Measurements from ENCODE around the gene GALNT5.

GRCh38 chr2:157259386-157259785, 1.9 kb downstream of the GALNT5 start:
- TF ChIP-seq ZNF670 (tag by site-specific recombination; IDR thresholded peaks at IDR 0.05; ENCODE audit: low read depth) (no peak), ZNF837 (tag by site-specific recombination; IDR thresholded peaks at IDR 0.05) (no peak)
- TF ChIP-seq, protein P1, sequence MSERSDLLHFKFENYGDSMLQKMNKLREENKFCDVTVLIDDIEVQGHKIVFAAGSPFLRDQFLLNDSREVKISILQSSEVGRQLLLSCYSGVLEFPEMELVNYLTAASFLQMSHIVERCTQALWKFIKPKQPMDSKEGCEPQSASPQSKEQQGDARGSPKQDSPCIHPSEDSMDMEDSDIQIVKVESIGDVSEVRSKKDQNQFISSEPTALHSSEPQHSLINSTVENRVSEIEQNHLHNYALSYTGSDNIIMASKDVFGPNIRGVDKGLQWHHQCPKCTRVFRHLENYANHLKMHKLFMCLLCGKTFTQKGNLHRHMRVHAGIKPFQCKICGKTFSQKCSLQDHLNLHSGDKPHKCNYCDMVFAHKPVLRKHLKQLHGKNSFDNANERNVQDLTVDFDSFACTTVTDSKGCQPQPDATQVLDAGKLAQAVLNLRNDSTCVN (tag by site-specific recombination; optimal IDR thresholded peaks at IDR 0.05): no peak
- TF ChIP-seq, protein P2, sequence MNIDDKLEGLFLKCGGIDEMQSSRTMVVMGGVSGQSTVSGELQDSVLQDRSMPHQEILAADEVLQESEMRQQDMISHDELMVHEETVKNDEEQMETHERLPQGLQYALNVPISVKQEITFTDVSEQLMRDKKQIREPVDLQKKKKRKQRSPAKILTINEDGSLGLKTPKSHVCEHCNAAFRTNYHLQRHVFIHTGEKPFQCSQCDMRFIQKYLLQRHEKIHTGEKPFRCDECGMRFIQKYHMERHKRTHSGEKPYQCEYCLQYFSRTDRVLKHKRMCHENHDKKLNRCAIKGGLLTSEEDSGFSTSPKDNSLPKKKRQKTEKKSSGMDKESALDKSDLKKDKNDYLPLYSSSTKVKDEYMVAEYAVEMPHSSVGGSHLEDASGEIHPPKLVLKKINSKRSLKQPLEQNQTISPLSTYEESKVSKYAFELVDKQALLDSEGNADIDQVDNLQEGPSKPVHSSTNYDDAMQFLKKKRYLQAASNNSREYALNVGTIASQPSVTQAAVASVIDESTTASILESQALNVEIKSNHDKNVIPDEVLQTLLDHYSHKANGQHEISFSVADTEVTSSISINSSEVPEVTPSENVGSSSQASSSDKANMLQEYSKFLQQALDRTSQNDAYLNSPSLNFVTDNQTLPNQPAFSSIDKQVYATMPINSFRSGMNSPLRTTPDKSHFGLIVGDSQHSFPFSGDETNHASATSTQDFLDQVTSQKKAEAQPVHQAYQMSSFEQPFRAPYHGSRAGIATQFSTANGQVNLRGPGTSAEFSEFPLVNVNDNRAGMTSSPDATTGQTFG (tag by site-specific recombination; IDR thresholded peaks at IDR 0.05; ENCODE audit: borderline replicate concordance): no peak
- TF ChIP-seq, protein P3, sequence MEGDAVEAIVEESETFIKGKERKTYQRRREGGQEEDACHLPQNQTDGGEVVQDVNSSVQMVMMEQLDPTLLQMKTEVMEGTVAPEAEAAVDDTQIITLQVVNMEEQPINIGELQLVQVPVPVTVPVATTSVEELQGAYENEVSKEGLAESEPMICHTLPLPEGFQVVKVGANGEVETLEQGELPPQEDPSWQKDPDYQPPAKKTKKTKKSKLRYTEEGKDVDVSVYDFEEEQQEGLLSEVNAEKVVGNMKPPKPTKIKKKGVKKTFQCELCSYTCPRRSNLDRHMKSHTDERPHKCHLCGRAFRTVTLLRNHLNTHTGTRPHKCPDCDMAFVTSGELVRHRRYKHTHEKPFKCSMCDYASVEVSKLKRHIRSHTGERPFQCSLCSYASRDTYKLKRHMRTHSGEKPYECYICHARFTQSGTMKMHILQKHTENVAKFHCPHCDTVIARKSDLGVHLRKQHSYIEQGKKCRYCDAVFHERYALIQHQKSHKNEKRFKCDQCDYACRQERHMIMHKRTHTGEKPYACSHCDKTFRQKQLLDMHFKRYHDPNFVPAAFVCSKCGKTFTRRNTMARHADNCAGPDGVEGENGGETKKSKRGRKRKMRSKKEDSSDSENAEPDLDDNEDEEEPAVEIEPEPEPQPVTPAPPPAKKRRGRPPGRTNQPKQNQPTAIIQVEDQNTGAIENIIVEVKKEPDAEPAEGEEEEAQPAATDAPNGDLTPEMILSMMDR (tag by site-specific recombination; IDR thresholded peaks at IDR 0.05): no peak
- TF ChIP-seq, protein P4, sequence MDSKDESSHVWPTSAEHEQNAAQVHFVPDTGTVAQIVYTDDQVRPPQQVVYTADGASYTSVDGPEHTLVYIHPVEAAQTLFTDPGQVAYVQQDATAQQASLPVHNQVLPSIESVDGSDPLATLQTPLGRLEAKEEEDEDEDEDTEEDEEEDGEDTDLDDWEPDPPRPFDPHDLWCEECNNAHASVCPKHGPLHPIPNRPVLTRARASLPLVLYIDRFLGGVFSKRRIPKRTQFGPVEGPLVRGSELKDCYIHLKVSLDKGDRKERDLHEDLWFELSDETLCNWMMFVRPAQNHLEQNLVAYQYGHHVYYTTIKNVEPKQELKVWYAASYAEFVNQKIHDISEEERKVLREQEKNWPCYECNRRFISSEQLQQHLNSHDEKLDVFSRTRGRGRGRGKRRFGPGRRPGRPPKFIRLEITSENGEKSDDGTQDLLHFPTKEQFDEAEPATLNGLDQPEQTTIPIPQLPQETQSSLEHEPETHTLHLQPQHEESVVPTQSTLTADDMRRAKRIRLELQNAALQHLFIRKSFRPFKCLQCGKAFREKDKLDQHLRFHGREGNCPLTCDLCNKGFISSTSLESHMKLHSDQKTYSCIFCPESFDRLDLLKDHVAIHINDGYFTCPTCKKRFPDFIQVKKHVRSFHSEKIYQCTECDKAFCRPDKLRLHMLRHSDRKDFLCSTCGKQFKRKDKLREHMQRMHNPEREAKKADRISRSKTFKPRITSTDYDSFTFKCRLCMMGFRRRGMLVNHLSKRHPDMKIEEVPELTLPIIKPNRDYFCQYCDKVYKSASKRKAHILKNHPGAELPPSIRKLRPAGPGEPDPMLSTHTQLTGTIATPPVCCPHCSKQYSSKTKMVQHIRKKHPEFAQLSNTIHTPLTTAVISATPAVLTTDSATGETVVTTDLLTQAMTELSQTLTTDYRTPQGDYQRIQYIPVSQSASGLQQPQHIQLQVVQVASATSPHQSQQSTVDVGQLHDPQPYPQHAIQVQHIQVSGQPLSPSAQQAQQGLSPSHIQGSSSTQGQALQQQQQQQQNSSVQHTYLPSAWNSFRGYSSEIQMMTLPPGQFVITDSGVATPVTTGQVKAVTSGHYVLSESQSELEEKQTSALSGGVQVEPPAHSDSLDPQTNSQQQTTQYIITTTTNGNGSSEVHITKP (tag by site-specific recombination; IDR thresholded peaks at IDR 0.05): no peak

Data from HEK293 (cell line).